Activated CD8-positive, alpha-beta memory T cell treated with anti-CD3 and anti-CD28 coated beads for 36 hours (primary cell): ENCODE data around the gene ETDB. TPM values are rescaled to one million over a fixed set of nuclear protein-coding genes. Genes with fewer than 3 reads are reported as not detected.
"Not testable (repeated sequence)": the region's sequence is repeated elsewhere in the genome, so short reads cannot be mapped to it uniquely, and the experiment has no call there.

ENCODE experiments used
- CTCF ChIA-PET: fragments of 350-600 bp; sonication (Branson Sonifier 250); formaldehyde crosslinking; loops from one replicate; lab custom pipeline; 2021; ENCODE audit warnings: antibody characterized with exemption; lab: Charles Lee
- POLR2A ChIA-PET: fragments of 350-600 bp; sonication (Branson Sonifier 250); formaldehyde crosslinking; loops from one replicate; lab custom pipeline; 2021; ENCODE audit warnings: antibody characterized with exemption; lab: Charles Lee
- total RNA-seq, 2 experiments: library from RNA; stranded (reverse); gene quantifications; one replicate each; pipeline ENCODE4 v1.2.3, GENCODE V29; 2021

The ETDB gene
- not detected for total RNA-seq

DNA sequence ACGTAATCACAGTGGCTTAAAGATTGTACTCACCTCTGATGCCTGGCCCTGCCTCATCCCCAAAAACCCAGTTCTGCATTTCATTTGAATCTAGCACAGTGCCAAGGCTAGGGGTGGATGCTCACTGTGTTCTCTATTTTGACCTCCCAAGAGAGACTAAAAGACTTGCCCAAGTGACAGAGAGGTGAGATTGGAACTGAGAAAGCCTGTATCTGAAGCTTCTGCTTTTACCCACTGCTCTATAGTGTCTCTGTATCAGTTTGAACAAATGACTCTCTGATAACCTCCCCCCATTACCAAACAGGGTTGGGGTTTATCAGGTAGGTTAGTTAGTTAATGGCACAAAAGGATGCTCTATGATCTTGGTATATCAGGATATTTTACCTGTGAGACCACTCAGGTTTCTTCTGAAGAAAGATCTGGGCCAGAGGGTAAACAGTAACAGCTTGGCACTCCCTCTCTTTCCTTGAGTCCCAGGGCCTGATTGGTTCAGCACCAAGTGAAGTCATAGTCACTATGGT is at the start of gene ETDB:
ETDB (minus strand) TSS at position 471 of the 521 bp plus-strand sequence. CDS start 1,265 bp downstream, outside the sequence.
- POLR2A ChIA-PET: not testable (repeated sequence)

DNA sequence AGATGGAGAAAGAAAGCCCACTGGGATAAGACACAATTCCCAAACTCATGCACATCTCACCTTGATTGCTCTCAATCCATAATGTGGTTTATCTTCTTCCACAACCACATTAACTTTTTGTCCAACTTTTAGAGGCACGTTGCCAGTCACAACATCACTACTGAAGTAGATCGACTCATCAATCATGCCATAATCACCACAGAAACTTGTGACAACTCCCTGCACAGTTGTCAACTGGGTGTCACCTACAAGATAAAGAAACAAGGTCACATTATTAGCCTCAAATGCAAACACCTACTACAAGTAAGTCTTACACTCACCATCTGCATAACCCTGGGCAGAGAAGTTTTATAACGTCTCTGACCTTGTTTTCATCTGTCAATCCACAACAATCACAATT is 49.2 kb upstream of the ETDB start:
- POLR2A ChIA-PET, CTCF ChIA-PET: not testable (repeated sequence)

More for the DNA sequence above, at the start of gene ETDB:
- CTCF ChIA-PET: not testable (repeated sequence)

GRCh38 chrX:135168486-135168885 is 48.2 kb upstream of the ETDB start:
- ChIA-PET POLR2A (no interaction called here), CTCF (no interaction called here)

- POLR2A ChIA-PET, CTCF ChIA-PET: not testable (repeated sequence)
Observed at GRCh38 chrX:135154688-135155087, 34.4 kb upstream of the ETDB start.

DNA sequence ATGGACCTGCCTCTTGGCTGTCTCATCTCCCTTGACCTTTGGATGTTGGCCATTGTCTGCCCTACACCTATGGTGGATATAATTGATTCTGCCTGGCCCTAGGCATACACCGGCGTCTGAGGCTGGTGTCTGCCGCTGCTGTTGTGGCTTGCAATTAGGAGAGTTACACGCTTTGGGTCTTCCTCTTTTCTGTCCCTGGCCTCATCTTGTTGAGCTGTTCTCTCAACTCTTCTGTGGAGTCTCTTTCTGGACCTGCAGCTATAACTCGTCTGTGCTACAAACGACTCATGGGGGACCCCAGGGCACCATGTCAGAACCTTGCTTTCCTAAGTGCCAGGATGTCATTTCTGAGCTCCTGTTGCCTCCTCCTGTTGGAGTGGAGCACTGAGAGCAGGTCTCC is 5.8 kb upstream of the ETDB start:
- POLR2A ChIA-PET, CTCF ChIA-PET: not testable (repeated sequence)

- POLR2A ChIA-PET, CTCF ChIA-PET: not testable (repeated sequence)
Observed at GRCh38 chrX:135116064-135116463, 4.3 kb downstream of the ETDB start.

- CTCF ChIA-PET: no interaction called here
Observed at GRCh38 chrX:135114392-135114791, 5.9 kb downstream of the ETDB start.

DNA sequence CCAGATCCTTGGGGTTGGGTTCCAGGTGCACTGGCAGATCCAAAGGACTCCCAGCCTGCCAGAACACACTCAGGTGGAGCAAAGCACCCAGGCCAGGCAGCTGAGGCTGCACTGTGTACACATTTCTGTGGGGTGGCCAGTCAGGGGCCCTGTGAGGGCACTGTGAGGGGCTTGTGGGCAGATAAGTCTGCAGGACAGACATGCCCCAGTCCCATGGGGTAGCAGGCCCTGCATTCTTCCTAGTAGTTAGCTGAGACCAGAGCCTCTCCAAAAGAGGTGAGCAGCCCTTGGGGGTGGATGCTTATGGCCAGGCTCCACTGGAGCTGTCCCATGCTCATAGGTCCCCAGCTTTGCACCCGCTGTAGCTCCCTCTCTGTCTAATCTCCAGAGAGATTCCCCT is 7.6 kb downstream of the ETDB start:
- CTCF ChIA-PET: interaction anchor here (1.4 kb wide), 1 partner anchor 66 kb away, joined by 5 read pairs; no protein-coding TSS in a partner anchor
- POLR2A ChIA-PET: no interaction called here

More at GRCh38 chrX:135114392-135114791, 5.9 kb downstream of the ETDB start:
- POLR2A ChIA-PET: no interaction called here

DNA sequence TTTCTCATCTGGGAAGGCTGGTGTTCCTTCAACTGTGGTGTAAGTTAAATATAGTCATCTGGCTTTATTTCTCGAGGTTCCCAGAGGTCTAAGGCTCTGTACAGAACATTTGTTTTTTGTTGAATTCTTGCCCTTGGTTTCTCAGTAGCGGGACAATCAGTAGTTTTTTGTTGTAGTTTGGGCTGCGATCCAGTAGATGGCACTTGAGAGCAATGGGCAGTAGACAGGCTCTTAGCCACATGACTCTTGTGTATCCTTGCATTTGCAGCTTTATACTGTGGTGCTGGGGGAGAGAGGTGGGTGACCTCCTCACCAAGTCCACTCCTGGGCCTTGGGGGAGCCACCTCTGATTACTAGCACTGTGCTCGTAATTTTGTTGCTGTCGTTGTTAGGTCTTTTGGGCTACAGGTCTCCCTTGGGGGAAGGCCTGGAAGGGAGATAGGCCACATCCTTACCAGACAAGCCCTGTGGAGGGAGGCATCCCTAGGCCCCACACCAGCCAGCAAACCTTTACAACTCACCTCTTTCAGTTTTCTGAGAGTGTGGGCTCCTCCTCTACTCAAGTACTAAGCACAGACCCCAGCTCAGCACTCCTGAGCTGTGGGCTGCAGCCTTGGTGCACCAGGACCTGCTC is 8.1 kb downstream of the ETDB start:
- CTCF ChIA-PET: interaction anchor here (1.4 kb wide), 2 partner anchors 66 to 74 kb away, joined by 5 to 7 read pairs; no protein-coding TSS in a partner anchor
- POLR2A ChIA-PET: no interaction called here

- ChIA-PET CTCF (no interaction called here), POLR2A (no interaction called here)
Observed at GRCh38 chrX:135109554-135109953, 10.8 kb downstream of the ETDB start.

DNA sequence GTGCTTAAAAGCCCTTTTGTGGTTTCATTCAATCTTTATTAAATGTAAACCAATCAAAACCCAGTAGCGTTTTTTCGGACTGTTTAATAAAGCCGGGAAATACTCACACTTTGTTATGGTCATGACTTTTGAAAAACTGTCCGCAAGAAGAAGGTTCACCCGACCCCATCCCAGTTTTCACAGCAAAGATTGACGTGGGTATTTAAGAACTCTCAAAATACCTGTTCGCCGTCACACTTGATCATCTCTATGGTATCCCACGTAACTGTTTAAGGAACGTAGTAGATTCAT is 20.9 kb downstream of the ETDB start:
- ChIA-PET CTCF (no interaction called here), POLR2A (no interaction called here)

DNA sequence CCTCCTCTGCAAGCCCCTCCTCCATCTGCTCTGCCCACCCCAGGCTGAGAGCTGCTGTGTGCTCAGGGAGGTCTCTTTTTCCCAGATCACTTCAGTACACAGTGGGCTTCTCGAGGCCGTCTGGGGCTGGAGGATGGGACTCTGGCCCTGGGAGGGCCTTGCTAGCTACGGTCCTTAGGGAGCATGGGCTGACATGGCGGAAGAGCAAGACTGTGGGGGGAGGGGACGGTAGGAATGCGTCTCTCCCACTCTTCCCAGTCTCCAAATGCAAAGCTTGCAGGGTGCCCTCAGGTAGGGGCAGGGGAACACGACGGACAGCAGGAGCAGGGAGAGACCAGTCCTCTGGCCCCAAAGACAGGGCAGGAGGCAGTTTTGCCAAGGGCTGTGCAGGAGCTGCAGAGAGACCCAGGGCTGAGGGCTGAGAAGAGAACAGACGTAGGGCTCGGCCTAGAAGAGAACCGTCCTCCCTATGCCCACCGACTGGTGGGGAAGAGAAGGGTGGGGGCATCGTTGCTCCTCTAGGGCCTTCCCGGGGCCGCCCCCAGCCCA is 23.1 kb downstream of the ETDB start:
- CTCF ChIA-PET, POLR2A ChIA-PET: not testable (repeated sequence)

GRCh38 chrX:135095715-135096114 is 24.6 kb downstream of the ETDB start:
- ChIA-PET POLR2A (no interaction called here), CTCF (no interaction called here)

GRCh38 chrX:135094726-135095125 is 25.6 kb downstream of the ETDB start:
- POLR2A ChIA-PET: no interaction called here
- CTCF ChIA-PET: no interaction called here

DNA sequence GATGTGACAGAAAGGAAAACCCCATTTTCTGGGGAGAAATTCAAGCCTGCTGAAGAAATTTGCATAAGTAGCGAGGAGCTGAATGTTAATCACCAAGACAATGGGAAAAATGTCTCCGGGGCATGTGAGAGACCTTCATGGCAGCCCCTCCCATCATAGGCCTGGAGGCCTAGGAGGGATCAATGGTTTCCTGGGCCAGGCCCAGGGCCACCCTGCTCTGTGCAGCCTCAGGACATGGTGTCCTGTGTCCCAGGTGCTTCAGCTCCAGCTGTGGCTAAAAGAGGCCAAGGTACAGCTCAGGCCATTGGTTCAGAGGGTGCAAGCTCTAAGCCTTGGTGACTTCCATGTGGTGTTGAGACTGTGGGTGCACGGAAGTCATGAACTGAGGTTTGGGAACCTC is 31.2 kb downstream of the ETDB start:
- CTCF ChIA-PET: no interaction called here

GRCh38 chrX:135087867-135088266 is 32.5 kb downstream of the ETDB start:
- POLR2A ChIA-PET: no interaction called here
- CTCF ChIA-PET: no interaction called here

More for the DNA sequence above, 31.2 kb downstream of the ETDB start:
- POLR2A ChIA-PET: no interaction called here

DNA sequence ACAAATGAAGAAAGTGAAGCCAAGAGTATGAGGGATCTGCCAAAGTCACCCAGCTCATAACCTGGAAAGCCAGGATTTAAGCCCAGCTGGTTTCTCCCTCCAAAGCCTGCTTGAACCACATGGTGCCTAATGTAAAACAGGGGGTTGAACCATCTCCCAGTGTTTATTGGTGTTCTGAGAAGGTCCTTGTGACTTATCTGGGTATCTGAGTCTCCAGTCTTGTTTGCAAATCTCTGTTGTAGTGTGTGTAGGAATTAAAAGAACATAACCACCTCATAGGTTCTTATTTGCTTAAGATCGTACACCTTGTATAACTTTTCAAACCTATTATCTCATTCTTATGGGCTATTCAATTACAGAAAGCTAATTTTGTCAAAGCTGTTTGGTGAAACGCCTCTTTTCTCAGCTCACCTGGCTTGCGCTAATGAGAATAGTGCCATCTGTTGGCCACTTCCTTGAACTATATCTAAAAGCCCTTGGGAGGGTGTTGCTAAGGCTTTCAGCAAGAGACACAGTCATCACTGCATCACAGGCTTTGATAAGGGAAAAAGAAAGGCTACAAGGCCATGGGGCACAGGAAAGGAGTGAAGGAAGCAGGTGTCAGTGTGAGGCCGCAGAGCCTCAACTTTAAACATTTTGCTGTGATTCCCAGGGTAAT is 34.0 kb downstream of the ETDB start:
- POLR2A ChIA-PET: no interaction called here
- CTCF ChIA-PET: interaction anchor here (0.6 to 1.8 kb wide), 3 partner anchors 49 to 121 kb away, joined by 3 to 6 read pairs (median 3); no protein-coding TSS in a partner anchor

GRCh38 chrX:135081693-135082404 is 38.5 kb downstream of the ETDB start:
- CTCF ChIA-PET: interaction anchor here (0.6 kb wide), 1 partner anchor 16 kb away, joined by 3 read pairs; no protein-coding TSS in a partner anchor
- POLR2A ChIA-PET: no interaction called here
